Loucy (cell line): Measurements from ENCODE around the gene SORCS2.

Source experiments
- H2AFZ ChIP-seq: fragments of 200-600 bp; sonication (generic); 2 replicates; pipeline ENCODE4 v1.6.0; 2016; ENCODE audit warnings: antibody characterized with exemption, mild to moderate bottlenecking, low read length, moderate library complexity
- H3F3A ChIP-seq: fragments of 200-600 bp; 2 replicates; pipeline ENCODE4 v1.6.0; 2016; ENCODE audit warnings: antibody characterized with exemption, low read depth, mild to moderate bottlenecking
- H3K27me3 ChIP-seq: fragments of 200-600 bp; sonication (generic); 2 replicates; pipeline ENCODE4 v1.6.1; 2014; ENCODE audit warnings: low read length, mild to moderate bottlenecking; ENCODE audit not compliant: insufficient read depth, poor library complexity, severe bottlenecking
- H3K36me3 ChIP-seq: fragments of 200-600 bp; sonication (generic); 2 replicates; pipeline ENCODE4 v1.6.1; 2016; ENCODE audit warnings: low read length; ENCODE audit not compliant: insufficient read depth
- H3K4me1 ChIP-seq: fragments of 200-600 bp; sonication (generic); 2 replicates; pipeline ENCODE4 v1.5.1; 2014; ENCODE audit warnings: low read length, mild to moderate bottlenecking; ENCODE audit not compliant: insufficient read depth, poor library complexity, severe bottlenecking
- H3K4me2 ChIP-seq: fragments of 200-600 bp; sonication (generic); 2 replicates; pipeline ENCODE4 v1.6.0; 2014; ENCODE audit warnings: antibody characterized with exemption, low read length, low read depth, mild to moderate bottlenecking; ENCODE audit not compliant: poor library complexity, severe bottlenecking
- H3K4me3 ChIP-seq: fragments of 200-600 bp; sonication (generic); 2 replicates; pipeline ENCODE4 v1.5.1; 2014; ENCODE audit warnings: low read length, mild to moderate bottlenecking, mixed read lengths; ENCODE audit not compliant: poor library complexity, severe bottlenecking
- H3K79me2 ChIP-seq: fragments of 200-600 bp; sonication (generic); 2 replicates; pipeline ENCODE4 v1.6.1; 2014; ENCODE audit warnings: low read length; ENCODE audit not compliant: insufficient read depth
- H3K9ac ChIP-seq: fragments of 200-600 bp; sonication (generic); 2 replicates; pipeline ENCODE4 v1.6.0; 2014; ENCODE audit warnings: mild to moderate bottlenecking, low read depth, low read length, moderate library complexity; ENCODE audit not compliant: poor library complexity, severe bottlenecking
- H3K9me2 ChIP-seq: fragments of 200-600 bp; sonication (generic); replicated peaks from 2 replicates; pipeline ENCODE4 v1.6.1; 2016; ENCODE audit warnings: low read depth, low read length, mixed read lengths
- H3K9me3 ChIP-seq: fragments of 200-600 bp; sonication (generic); 2 replicates; pipeline ENCODE4 v1.6.1; 2014; ENCODE audit warnings: mild to moderate bottlenecking, antibody characterized with exemption, low read length, low read depth; ENCODE audit not compliant: insufficient read depth
- H4K20me1 ChIP-seq: fragments of 200-600 bp; sonication (generic); 2 replicates; pipeline ENCODE4 v1.6.0; 2014; ENCODE audit warnings: antibody characterized with exemption, low read length, mild to moderate bottlenecking; ENCODE audit not compliant: insufficient read depth, poor library complexity, severe bottlenecking
- CTCF ChIP-seq: fragments of 200-600 bp; sonication (generic); conservative IDR thresholded peaks from 2 replicates; pipeline ENCODE4 v1.5.1; 2014; ENCODE audit warnings: mild to moderate bottlenecking, antibody characterized with exemption, low read length
- EZH2phosphoT487 ChIP-seq: fragments of 200-600 bp; IDR thresholded peaks from 2 replicates; pipeline ENCODE4 v1.6.1; 2018; ENCODE audit warnings: antibody characterized with exemption, mild to moderate bottlenecking, moderate library complexity, borderline replicate concordance

Gene SORCS2

GRCh38 chr4:7631288-7632014 lies 439.1 kb downstream of the SORCS2 start:
- no peaks in the 10 kb centered on the region for H3K9me2 ChIP-seq
- H3K9me3 ChIP-seq: peaks cover 5% of the 10 kb centered on the region; the same call in 1 of the 2 replicates
- H3K4me3 ChIP-seq: no peak overlapping the region
- H3K79me2 ChIP-seq: no peaks in the 10 kb centered on the region
- H3F3A ChIP-seq: no peaks in the 10 kb centered on the region
- H3K4me1 ChIP-seq: no peaks in the 10 kb centered on the region
- TF ChIP-seq EZH2phosphoT487 (no peak), CTCF (no peak)
- no peaks in the 10 kb centered on the region for H4K20me1 ChIP-seq
- no peaks in the 10 kb centered on the region for H3K27me3 ChIP-seq
- no peak overlapping the region for H3K4me2 ChIP-seq
- H3K36me3 ChIP-seq: no peaks in the 10 kb centered on the region
- no peak overlapping the region for H3K9ac ChIP-seq
- H2AFZ ChIP-seq: no peak overlapping the region

- no peaks in the 10 kb centered on the region for H3K27me3 ChIP-seq
- no peak overlapping the region for H3K4me2 ChIP-seq
- no peaks in the 10 kb centered on the region for H3K4me1 ChIP-seq
- H3K79me2 ChIP-seq: no peaks in the 10 kb centered on the region
- no peaks in the 10 kb centered on the region for H3K36me3 ChIP-seq
- H3K9me3 ChIP-seq: peaks cover 8% of the 10 kb centered on the region; the same call in 1 of the 2 replicates
- H3F3A ChIP-seq: no peaks in the 10 kb centered on the region
- no peak overlapping the region for H3K9ac ChIP-seq
- H3K9me2 ChIP-seq: no peaks in the 10 kb centered on the region
- no peaks in the 10 kb centered on the region for H4K20me1 ChIP-seq
- H3K4me3 ChIP-seq: no peak overlapping the region
- TF ChIP-seq EZH2phosphoT487 (no peak), CTCF (no peak)
- no peak overlapping the region for H2AFZ ChIP-seq
Observed at GRCh38 chr4:7632341-7632740, 440.0 kb downstream of the SORCS2 start.

GRCh38 chr4:7632971-7633370 lies 440.6 kb downstream of the SORCS2 start:
- Histone ChIP-seq H3K36me3 (no peaks in the 10 kb centered on the region), H3K9me2 (no peaks in the 10 kb centered on the region), H3K4me1 (no peaks in the 10 kb centered on the region), H3K9ac (no peak overlapping the region), H3K9me3 (peaks cover 8% of the 10 kb centered on the region; the same call in 1 of the 2 replicates), H3F3A (no peaks in the 10 kb centered on the region), H3K79me2 (no peaks in the 10 kb centered on the region), H3K4me3 (no peak overlapping the region), H2AFZ (no peak overlapping the region), H3K4me2 (no peak overlapping the region), H3K27me3 (no peaks in the 10 kb centered on the region), H4K20me1 (no peaks in the 10 kb centered on the region)
- TF ChIP-seq CTCF (no peak), EZH2phosphoT487 (no peak)
